PC-9 (cell line): ENCODE results near the gene HPDL. TPM values are rescaled to one million over a fixed set of nuclear protein-coding genes. Genes with fewer than 3 reads are reported as not detected.

Source experiments
- BruUV-seq: library from RNA; stranded (reverse); fragments of 400-500 nt; replicated peaks from 2 replicates; lab custom pipeline; 2021; lab: Mats Ljungman, UMichigan
- CTCF ChIA-PET: fragments of 300-600 bp; sonication (Branson Sonifier 250); formaldehyde crosslinking; loops from one replicate; lab custom pipeline; 2022; ENCODE audit warnings: antibody characterized with exemption; lab: Charles Lee
- POLR2A ChIA-PET: fragments of 300-600 bp; sonication (Branson Sonifier 250); formaldehyde crosslinking; loops from one replicate; lab custom pipeline; 2022; ENCODE audit warnings: antibody characterized with exemption; ENCODE audit not compliant: unreplicated experiment; lab: Charles Lee
- DNase-seq, 2 experiments: peaks; one replicate each; pipeline versions ENCODE4 v3.0.0 to v3.0.0-alpha.2; 2015 to 2022; ENCODE audit warnings: mixed read lengths in 1 of 2
- H2AFZ ChIP-seq: fragments of 200-600 bp; sonication (generic); 2 replicates; pipeline ENCODE4 v1.8.1; 2017; ENCODE audit warnings: antibody characterized with exemption
- H3F3A ChIP-seq: fragments of 200-600 bp; sonication (generic); 2 replicates; pipeline ENCODE4 v1.8.1; 2017; ENCODE audit warnings: antibody characterized with exemption, mild to moderate bottlenecking, low read depth; ENCODE audit not compliant: insufficient read depth
- H3K27ac ChIP-seq: fragments of 200-600 bp; sonication (generic); 2 replicates; pipeline ENCODE4 v1.6.1; 2016; ENCODE audit warnings: mixed run types
- H3K27me3 ChIP-seq: fragments of 200-600 bp; sonication (generic); 2 replicates; pipeline ENCODE4 v1.6.1; 2016; ENCODE audit warnings: low read depth, mixed run types; ENCODE audit not compliant: insufficient read depth
- H3K36me3 ChIP-seq: fragments of 200-600 bp; sonication (generic); 2 replicates; pipeline ENCODE4 v1.6.1; 2016; ENCODE audit warnings: low read depth, mixed run types
- H3K4me1 ChIP-seq: fragments of 200-600 bp; sonication (generic); replicated peaks from 2 replicates; pipeline ENCODE4 v1.6.1; 2016; ENCODE audit warnings: mixed run types; ENCODE audit not compliant: insufficient read depth
- H3K4me2 ChIP-seq: fragments of 200-600 bp; sonication (generic); 2 replicates; pipeline ENCODE4 v1.6.1; 2017; ENCODE audit warnings: mixed run types
- H3K4me3 ChIP-seq: fragments of 200-600 bp; sonication (generic); 2 replicates; pipeline ENCODE4 v1.6.1; 2016; ENCODE audit warnings: mixed run types
- H3K79me2 ChIP-seq: fragments of 200-600 bp; sonication (generic); 2 replicates; pipeline ENCODE4 v1.6.1; 2017; ENCODE audit warnings: low read depth, mixed run types
- H3K9me2 ChIP-seq: fragments of 200-600 bp; sonication (generic); 2 replicates; pipeline ENCODE4 v1.8.1; 2017; ENCODE audit warnings: mild to moderate bottlenecking; ENCODE audit not compliant: insufficient read depth
- H3K9me3 ChIP-seq: fragments of 200-600 bp; sonication (generic); 2 replicates; pipeline ENCODE4 v1.8.1; 2016; ENCODE audit warnings: low read depth; ENCODE audit not compliant: insufficient read depth
- H4K20me1 ChIP-seq: fragments of 200-600 bp; sonication (generic); 2 replicates; pipeline ENCODE4 v1.8.1; 2017; ENCODE audit not compliant: insufficient read depth
- CTCF ChIP-seq: fragments of 200-600 bp; sonication (generic); conservative IDR thresholded peaks from 2 replicates; pipeline ENCODE4 v1.6.1; 2017; ENCODE audit warnings: mixed run types, antibody characterized with exemption, mild to moderate bottlenecking, moderate library complexity
- EZH2 ChIP-seq: fragments of 200-600 bp; sonication (generic); IDR thresholded peaks from 2 replicates; pipeline ENCODE4 v1.8.0; 2017; ENCODE audit warnings: antibody characterized with exemption, low read depth
- intact Hi-C: fragments of 100-400 bp; cut with micrococcal nuclease; formaldehyde crosslinking; loops from one replicate; pipeline ENCODE4 v1.10.0; 2022; ENCODE audit not compliant: unreplicated experiment
- total RNA-seq: library from RNA; stranded (reverse); gene quantifications from 2 replicates; pipeline ENCODE4 v1.2.3, GENCODE V29; 2021

Gene HPDL
- total RNA-seq, 1 experiment from 2014 or later: 10.4 TPM

- H3K27ac ChIP-seq: peak overlapping the region; percentile 82
- peaks cover 42% of the 10 kb centered on the region for H3F3A ChIP-seq
- ChIA-PET CTCF (no interaction called here), POLR2A (interaction anchor here (0.6 to 0.8 kb wide), 8 partner anchors 8 to 848 kb away, joined by 3 to 9 read pairs (median 4); no protein-coding TSS in a partner anchor)
- intact Hi-C loops: loop anchor here (5.0 kb wide), 1 partner anchor 246 kb away; the partner anchor contains the start of gene NASP
- H2AFZ ChIP-seq: no peak overlapping the region
- H3K79me2 ChIP-seq: peaks cover 38% of the 10 kb centered on the region
- H3K27me3 ChIP-seq: no peaks in the 10 kb centered on the region
- H3K9me2 ChIP-seq: no peaks in the 10 kb centered on the region
- peak; percentile 29 to 95 for DNase-seq
- peaks cover 50% of the 10 kb centered on the region for H3K4me1 ChIP-seq
- H3K9me3 ChIP-seq: no peaks in the 10 kb centered on the region
- H3K4me3 ChIP-seq: peak overlapping the region; percentile 34; the same call in 1 of the 2 replicates
- no peaks in the 10 kb centered on the region for H4K20me1 ChIP-seq
- 0 out of 2 replicates have a peak, but pooled peaks cover 8% of the 10 kb centered on the region for H3K36me3 ChIP-seq
- H3K4me2 ChIP-seq: peak overlapping the region; percentile 71
- no TSS peak for BruUV-seq
- TF ChIP-seq CTCF (no peak), EZH2 (no peak)
These were observed 9.2 kb downstream of the HPDL start for GRCh38 chr1:45335855-45336324.

DNA sequence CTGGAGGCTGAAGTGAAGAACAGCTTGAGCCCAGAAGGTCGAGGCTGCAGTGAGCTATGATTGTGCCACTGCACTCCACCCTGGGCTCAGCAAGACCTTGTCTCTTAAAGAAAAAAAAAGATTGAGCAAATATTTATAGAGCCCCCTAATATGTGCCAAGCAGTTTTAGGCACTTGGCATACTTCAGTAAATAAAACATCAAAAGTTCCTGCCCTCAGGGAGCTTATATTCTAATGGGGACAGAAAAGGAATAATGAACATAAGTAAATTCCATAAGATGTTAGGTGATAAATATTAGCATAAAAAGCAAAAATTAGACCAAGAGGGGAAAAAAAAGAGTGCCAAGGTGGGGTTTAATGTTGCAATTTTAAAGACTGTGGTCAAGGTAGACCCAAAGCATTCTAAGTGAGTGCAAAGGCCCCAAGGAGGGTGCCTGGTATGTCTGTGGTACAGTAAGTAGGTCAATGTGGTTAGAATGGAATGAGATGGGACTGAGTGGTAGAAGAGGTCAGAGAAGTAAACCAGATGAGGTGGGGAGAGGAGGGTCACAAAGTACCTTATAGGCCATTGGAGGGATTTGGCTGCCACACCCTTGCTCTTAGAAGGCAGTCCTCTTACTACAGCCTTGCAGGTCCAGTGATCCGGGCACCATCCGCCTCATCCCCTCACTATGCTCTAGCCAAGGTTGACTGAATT lies 11.1 kb downstream of the HPDL start:
- BruUV-seq: no TSS peak
- peak; percentile 18 to 51 for DNase-seq
- H2AFZ ChIP-seq: no peak overlapping the region
- H3K9me3 ChIP-seq: no peaks in the 10 kb centered on the region
- intact Hi-C loops: loop anchor here (5.0 kb wide), 1 partner anchor 245 kb away; the partner anchor contains the start of gene NASP
- H3K9me2 ChIP-seq: no peaks in the 10 kb centered on the region
- no peaks in the 10 kb centered on the region for H3K27me3 ChIP-seq
- ChIA-PET CTCF (interaction anchor here (0.6 to 1.6 kb wide), 2 partner anchors 34 to 1612 kb away, joined by 4 to 11 read pairs; no protein-coding TSS in a partner anchor), POLR2A (no interaction called here)
- peaks cover 61% of the 10 kb centered on the region for H3K4me1 ChIP-seq
- peak overlapping the region; percentile 90; the same call in 1 of the 2 replicates for H3K4me2 ChIP-seq
- H3K4me3 ChIP-seq: no peak overlapping the region
- H3K36me3 ChIP-seq: 0 out of 2 replicates have a peak, but pooled peaks cover 8% of the 10 kb centered on the region
- peaks cover 57% of the 10 kb centered on the region for H3K79me2 ChIP-seq
- TF ChIP-seq CTCF: no peak
- TF ChIP-seq EZH2: no peak
- H3F3A ChIP-seq: peaks cover 41% of the 10 kb centered on the region
- H4K20me1 ChIP-seq: no peaks in the 10 kb centered on the region
- H3K27ac ChIP-seq: no peak overlapping the region

DNA sequence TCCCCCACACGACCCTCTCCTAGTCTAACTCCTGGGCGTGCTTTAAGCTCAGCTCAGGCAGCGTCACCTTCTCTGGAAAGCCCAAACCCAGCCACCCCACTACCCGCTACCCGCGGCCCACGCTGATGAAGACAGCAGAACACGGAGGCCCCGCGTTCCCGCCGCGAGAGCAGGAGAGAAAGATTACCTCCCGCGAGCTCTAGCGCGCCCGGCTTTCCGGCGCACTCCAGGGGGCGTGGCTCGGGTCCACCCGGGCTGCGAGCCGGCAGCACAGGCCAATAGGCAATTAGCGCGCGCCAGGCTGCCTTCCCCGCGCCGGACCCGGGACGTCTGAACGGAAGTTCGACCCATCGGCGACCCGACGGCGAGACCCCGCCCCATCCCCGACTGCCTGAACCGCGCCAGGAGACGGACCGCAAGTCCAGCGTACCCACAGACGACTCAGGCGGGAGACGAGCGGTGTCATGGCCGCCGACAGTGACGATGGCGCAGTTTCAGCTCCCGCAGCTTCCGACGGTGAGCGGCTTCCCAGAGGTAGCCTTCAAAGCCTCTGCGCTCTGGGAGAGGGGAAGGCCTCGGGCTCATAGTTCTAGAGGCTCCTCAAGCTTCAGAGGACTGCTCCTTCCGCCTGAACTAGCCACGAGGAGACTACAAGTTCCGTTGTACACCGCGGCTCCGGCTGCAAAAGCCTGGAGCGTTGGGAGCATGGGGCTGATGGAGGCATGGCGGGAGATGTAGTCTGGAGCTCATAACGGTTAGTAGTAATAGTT lies 13.3 kb downstream of the HPDL start, which contains the start of the genes MUTYH and TOE1:
MUTYH (minus strand) TSS at position 652 of the 770 bp plus-strand sequence. CDS start 5,935 bp downstream, outside the sequence.
TOE1 (plus strand) TSS at position 382 of the 770 bp plus-strand sequence; CDS start at position 465, 83 bp downstream.
- Histone ChIP-seq H3K36me3 (0 out of 2 replicates have a peak, but pooled peaks cover 15% of the 10 kb centered on the region), H3K79me2 (peaks cover 50% of the 10 kb centered on the region), H3K27ac (peak within 1 kb of the TSS; percentile 86), H3K9me3 (no peaks in the 10 kb centered on the region), H3K4me3 (peak within 1 kb of the TSS; percentile 68), H3K9me2 (no peaks in the 10 kb centered on the region), H2AFZ (peak within 1 kb of the TSS; percentile 82), H3F3A (peaks cover 38% of the 10 kb centered on the region), H3K27me3 (no peaks in the 10 kb centered on the region), H4K20me1 (no peaks in the 10 kb centered on the region), H3K4me1 (peaks cover 55% of the 10 kb centered on the region), H3K4me2 (peak within 1 kb of the TSS; percentile 90)
- DNase-seq: peak; percentile 79 to 97
- intact Hi-C loops: loop anchor here (1.0 to 5.0 kb wide), 7 partner anchors 8 to 609 kb away; partner anchors contain the start of genes NASP, RNU5D-1 and TESK2
- TF ChIP-seq EZH2 (no peak), CTCF (0 out of 2 replicates have a peak, but pooled peaks have one; percentile 24)
- CTCF ChIA-PET: interaction anchor here (0.7 to 3.0 kb wide), 8 partner anchors 9 to 547 kb away, joined by 3 to 39 read pairs (median 4); no protein-coding TSS in a partner anchor
- POLR2A ChIA-PET: interaction anchor here (0.6 to 2.3 kb wide), 20 partner anchors 9 to 1417 kb away, joined by 3 to 42 read pairs (median 6); no protein-coding TSS in a partner anchor
- no TSS peak for BruUV-seq
